Peyer's patch (tissue), 4 donors: ENCODE measurements around the gene PSMD8.

Source experiments
- CTCF ChIP-seq, 6 experiments: fragments of 450-650 bp in 4 of 6; fragments of 200-600 bp in 2 of 6; sonication (generic) in 1 of 6; IDR thresholded peaks; one replicate each; pipeline ENCODE4 v1.5.1; 2017 to 2019; ENCODE audit warnings: antibody characterized with exemption in 6 of 6, mild to moderate bottlenecking in 3 of 6, moderate library complexity in 1 of 6
- POLR2A ChIP-seq, 2 donors: fragments of 450-650 bp; IDR thresholded peaks; one replicate each; pipeline ENCODE4 v1.5.1; 2017; ENCODE audit warnings: antibody characterized with exemption in 2 of 2, mild to moderate bottlenecking in 2 of 2, moderate library complexity in 2 of 2

- TF ChIP-seq CTCF (IDR thresholded peaks at IDR 0.05) (no peak), POLR2A (IDR thresholded peaks at IDR 0.05) (no peak)
These were observed 14.2 kb downstream of the PSMD8 start, which contains the start of gene SPRED3 for GRCh38 chr19:38388349-38389100.
